GM18508 (cell line): Measurements from ENCODE around the gene EFCAB12.
A peak's percentile ranks its signal among the peaks of the same experiment; 100 is the strongest.

ENCODE experiments used
- ATAC-seq: cut with Tn5 transposase; IDR thresholded peaks from one replicate; pipeline ENCODE4 v1.9.1; 2021; ENCODE audit warnings: moderate number of reproducible peaks; ENCODE audit not compliant: insufficient read depth, unreplicated experiment

The EFCAB12 gene

GRCh38 chr3:129448186-129448895 lies 19.9 kb upstream of the EFCAB12 start:
- no peak for ATAC-seq

- no peak for ATAC-seq
Observed at GRCh38 chr3:129446926-129447325, 18.5 kb upstream of the EFCAB12 start.

GRCh38 chr3:129445471-129445870 lies 17.0 kb upstream of the EFCAB12 start:
- no peak for ATAC-seq

GRCh38 chr3:129442947-129443346 lies 14.5 kb upstream of the EFCAB12 start:
- ATAC-seq = no peak

- no peak for ATAC-seq
Observed at GRCh38 chr3:129442486-129442885, 14.1 kb upstream of the EFCAB12 start.

- ATAC-seq = no peak
Observed at GRCh38 chr3:129441782-129442181, 13.3 kb upstream of the EFCAB12 start.

- ATAC-seq = no peak
Observed at GRCh38 chr3:129441215-129441614, 12.8 kb upstream of the EFCAB12 start.

- no peak for ATAC-seq
Observed at GRCh38 chr3:129440618-129441190, 12.3 kb upstream of the EFCAB12 start.

GRCh38 chr3:129439817-129440617 lies 11.6 kb upstream of the EFCAB12 start, which contains the start of the genes IFT122 and MBD4:
Gene IFT122 (plus strand): TSS chr3:129440224. CDS start chr3:129440331, 107 bp downstream.
Gene MBD4 (minus strand): TSS chr3:129439948. CDS start chr3:129439833, 115 bp downstream.
- peak; percentile 83 for ATAC-seq

- ATAC-seq = no peak
Observed at GRCh38 chr3:129439226-129439816, 10.9 kb upstream of the EFCAB12 start.

- ATAC-seq = no peak
Observed at GRCh38 chr3:129435367-129435766, 6.9 kb upstream of the EFCAB12 start.

GRCh38 chr3:129434140-129434539 lies 5.7 kb upstream of the EFCAB12 start:
- ATAC-seq = no peak

GRCh38 chr3:129433565-129433964 lies 5.1 kb upstream of the EFCAB12 start:
- no peak for ATAC-seq

GRCh38 chr3:129432671-129433070 lies 4.2 kb upstream of the EFCAB12 start:
- no peak for ATAC-seq

- no peak for ATAC-seq
Observed at GRCh38 chr3:129432036-129432435, 3.6 kb upstream of the EFCAB12 start.

GRCh38 chr3:129429602-129430001 lies 1.2 kb upstream of the EFCAB12 start:
- no peak for ATAC-seq

- no peak for ATAC-seq
Observed at GRCh38 chr3:129429080-129429451, 630 bp upstream of the EFCAB12 start.

- ATAC-seq = no peak
Observed at GRCh38 chr3:129428007-129428375, 445 bp downstream of the EFCAB12 start.

GRCh38 chr3:129425619-129426018 lies 2.8 kb downstream of the EFCAB12 start:
- ATAC-seq = no peak

GRCh38 chr3:129425213-129425612 lies 3.2 kb downstream of the EFCAB12 start:
- no peak for ATAC-seq
